A549 (cell line): ENCODE measurements around the gene FEZF1. TPM values are rescaled to one million over a fixed set of nuclear protein-coding genes. Genes with fewer than 3 reads are reported as not detected.

Source experiments
- ATAC-seq, 2 experiments: fragments of 200-7000 bp in 1 of 2; fragments of >200 bp in 1 of 2; cut with Nextera tagmentation in 1 of 2; cut with Tn5 transposase in 1 of 2; 3 replicates each; pipeline versions ENCODE4 v1.8.0 to v1.9.1; 2018 to 2020; ENCODE audit warnings: mild to moderate bottlenecking in 1 of 2, moderate library complexity in 1 of 2
- CTCF ChIA-PET: fragments of 300-600 bp; sonication (Branson Sonifier 250); formaldehyde crosslinking; extraction: SDS; loops from one replicate; lab custom pipeline; 2021; ENCODE audit warnings: antibody characterized with exemption, inconsistent platforms; lab: Yijun Ruan, JAX
- POLR2A ChIA-PET: fragments of 350-600 bp; formaldehyde crosslinking; extraction: SDS; loops from one replicate; lab custom pipeline; 2021; ENCODE audit warnings: antibody characterized with exemption, inconsistent platforms; lab: Yijun Ruan, JAX
- DNase-seq, 2 experiments: peaks; one replicate each; pipeline versions ENCODE4 v3.0.0 to v3.0.0-alpha.2; 2011 to 2016; ENCODE audit warnings: low read depth in 1 of 2, low spot score in 1 of 2
- FAIRE-seq: peaks from 2 replicates; lab custom pipeline; 2011; peaks lifted over from hg19 to GRCh38; lab: Jason Lieb, UNC
- H3K27ac ChIP-seq, 2 experiments: fragments of >200 bp; sonication (Bioruptor Twin); formaldehyde crosslinking; 3 replicates each; pipeline ENCODE4 v1.5.1; 2016 to 2017
- H3K4me1 ChIP-seq: fragments of >200 bp; sonication (Bioruptor Twin); formaldehyde crosslinking; 3 replicates; pipeline ENCODE4 v1.6.1; 2016
- H3K4me2 ChIP-seq: fragments of >200 bp; sonication (Bioruptor Twin); formaldehyde crosslinking; 3 replicates; pipeline ENCODE4 v1.6.1; 2016
- H3K4me3 ChIP-seq: fragments of >200 bp; sonication (Bioruptor Twin); formaldehyde crosslinking; 3 replicates; pipeline ENCODE4 v1.5.1; 2016
- H3K9me3 ChIP-seq: fragments of >200 bp; sonication (Bioruptor Twin); formaldehyde crosslinking; 3 replicates; pipeline ENCODE4 v1.6.1; 2016
- BHLHE40 ChIP-seq: IDR thresholded peaks from 2 replicates; pipeline ENCODE4 v1.6.1; 2012; ENCODE audit warnings: low read depth, low read length, inconsistent platforms
- CEBPB ChIP-seq, 2 experiments: fragments of >200 bp in 1 of 2; sonication (Bioruptor Twin) in 1 of 2; formaldehyde crosslinking in 1 of 2; IDR thresholded peaks; 2 replicates each; pipeline ENCODE4 v1.6.1; 2012 to 2016
- CHD4 ChIP-seq: fragments of 200-600 bp; sonication (generic); IDR thresholded peaks from 2 replicates; pipeline ENCODE4 v1.6.1; 2016; ENCODE audit warnings: antibody characterized with exemption, mild to moderate bottlenecking, borderline replicate concordance
- ELK1 ChIP-seq: fragments of 150-350 bp; IDR thresholded peaks from 2 replicates; pipeline ENCODE4 v1.6.1; 2014; ENCODE audit warnings: low read depth, mild to moderate bottlenecking, low read length
- HDAC2 ChIP-seq: fragments of 200-600 bp; sonication (generic); IDR thresholded peaks from 2 replicates; pipeline ENCODE4 v1.6.1; 2016
- HES2 ChIP-seq: fragments of >200 bp; sonication (Bioruptor Twin); formaldehyde crosslinking; IDR thresholded peaks from 2 replicates; pipeline ENCODE4 v1.6.1; 2016
- JUNB ChIP-seq: fragments of >200 bp; sonication (Bioruptor Twin); formaldehyde crosslinking; IDR thresholded peaks from 2 replicates; pipeline ENCODE4 v1.6.1; 2016
- KDM1A ChIP-seq: fragments of 200-600 bp; sonication (generic); IDR thresholded peaks from 2 replicates; pipeline ENCODE4 v1.6.1; 2016; ENCODE audit warnings: low read depth, mild to moderate bottlenecking
- NR3C1 ChIP-seq: fragments of >200 bp; sonication (Bioruptor Twin); formaldehyde crosslinking; IDR thresholded peaks from 3 replicates; pipeline ENCODE4 v1.6.1; 2017
- RNF2 ChIP-seq: fragments of 200-600 bp; sonication (generic); IDR thresholded peaks from 2 replicates; pipeline ENCODE4 v1.6.1; 2016; ENCODE audit warnings: low read depth, mild to moderate bottlenecking, antibody characterized with exemption, moderate library complexity, borderline replicate concordance
- SMC3 ChIP-seq: fragments of >200 bp; sonication (Bioruptor Twin); formaldehyde crosslinking; IDR thresholded peaks from 3 replicates; pipeline ENCODE4 v1.6.1; 2018; ENCODE audit warnings: inconsistent platforms
- SREBF2 ChIP-seq: fragments of 450-650 bp; IDR thresholded peaks from 2 replicates; pipeline ENCODE4 v1.6.1; 2014; ENCODE audit warnings: mild to moderate bottlenecking, moderate library complexity
- TFCP2L1 ChIP-seq: fragments of 250-450 bp; sonication (Bioruptor Pico); IDR thresholded peaks from 2 replicates; pipeline ENCODE4 v1.5.0; 2021; ENCODE audit warnings: mild to moderate bottlenecking
- ZNF302 ChIP-seq: fragments of 250-450 bp; sonication (Bioruptor Pico); IDR thresholded peaks from 2 replicates; pipeline ENCODE4 v1.9.0; 2021; ENCODE audit warnings: inconsistent platforms, mild to moderate bottlenecking, moderate library complexity
- ZSCAN20 ChIP-seq: fragments of 250-450 bp; sonication (Bioruptor Pico); IDR thresholded peaks from 2 replicates; pipeline ENCODE4 v1.8.0; 2022; ENCODE audit warnings: mild to moderate bottlenecking, moderate library complexity
- WGBS: methylation state at CpG from one replicate; pipeline ENCODE4 v1.1.6; 2017; ENCODE audit errors: missing lambda C conversion rate; 5-methylcytosine and 5-hydroxymethylcytosine counted together
- polyA plus RNA-seq, 4 experiments: library from polyadenylated mRNA; depleted of rRNA in 3 of 4; stranded (reverse); fragments of >200 nt; fragmentation: RNase III in 1 of 4; extraction: RNeasy Plus Mini Kit Qiagen cat#74134 plus additional on column Dnase treatment in 1 of 4; gene quantifications; 2 replicates in 3 of 4; 3 replicates in 1 of 4; pipeline ENCODE4 v1.2.3, GENCODE V29; 2011 to 2017

Gene FEZF1
- polyA plus RNA-seq, 2 of the 4 experiments (the other 2 are of a cell fraction), result not detected

- TF ChIP-seq CHD4, result no peak
- no peak for TF ChIP-seq BHLHE40
- TF ChIP-seq, all 56 proteins: peak for 0
Observed at GRCh38 chr7:122343601-122344302, 39.2 kb upstream of the FEZF1 start (continued).

- no peak overlapping the region for H3K27ac ChIP-seq
- FAIRE-seq (no peak), ATAC-seq (no peak), DNase-seq (no peak)
- POLR2A ChIA-PET, result no interaction called here
- H3K4me3 ChIP-seq, result no peak overlapping the region
- no peaks in the 10 kb centered on the region for H3K9me3 ChIP-seq
- 30% methylated on average over 1 of the region's 1 CpG for WGBS
- CTCF ChIA-PET, result no interaction called here
- H3K4me2 ChIP-seq, result no peak overlapping the region
- no peaks in the 10 kb centered on the region for H3K4me1 ChIP-seq
- no peak for TF ChIP-seq ZNF302 (CRISPR knock-in tag)
Observed at GRCh38 chr7:122340427-122340826, 35.9 kb upstream of the FEZF1 start.

- WGBS, result 11% methylated on average over 6 of the region's 6 CpGs
- no peaks in the 10 kb centered on the region for H3K9me3 ChIP-seq
- no peaks in the 10 kb centered on the region for H3K4me1 ChIP-seq
- ATAC-seq (no peak), FAIRE-seq (no peak), DNase-seq (no peak)
- no peak overlapping the region for H3K27ac ChIP-seq
- no peak overlapping the region for H3K4me2 ChIP-seq
- H3K4me3 ChIP-seq, result no peak overlapping the region
- CTCF ChIA-PET, result no interaction called here
- POLR2A ChIA-PET, result no interaction called here
- no peak for TF ChIP-seq HDAC2
- TF ChIP-seq ZSCAN20 (CRISPR knock-in tag), result no peak
- no peak for TF ChIP-seq CEBPB (IDR thresholded peaks at IDR 0.05)
- TF ChIP-seq SMC3, result no peak
- no peak for TF ChIP-seq JUNB
- no peak for TF ChIP-seq RNF2
- no peak for TF ChIP-seq HES2
- no peak for TF ChIP-seq KDM1A
- TF ChIP-seq ELK1, result no peak
- no peak for TF ChIP-seq CHD4
Observed at GRCh38 chr7:122339145-122339904, 34.8 kb upstream of the FEZF1 start.

GRCh38 chr7:122337011-122337410 is 32.5 kb upstream of the FEZF1 start:
- Histone ChIP-seq H3K27ac (no peak overlapping the region), H3K9me3 (no peaks in the 10 kb centered on the region), H3K4me3 (no peak overlapping the region), H3K4me1 (no peaks in the 10 kb centered on the region), H3K4me2 (no peak overlapping the region)
- WGBS, result 4% methylated on average over 2 of the region's 2 CpGs
- FAIRE-seq (no peak), ATAC-seq (no peak), DNase-seq (no peak)
- ChIA-PET CTCF (no interaction called here), POLR2A (no interaction called here)
- no peak for TF ChIP-seq ZNF302 (CRISPR knock-in tag)
- no peak for TF ChIP-seq TFCP2L1 (CRISPR knock-in tag)
- TF ChIP-seq SREBF2, result no peak
- no peak for TF ChIP-seq NR3C1
- TF ChIP-seq HES2, result no peak
